ENCODE results near the gene ARHGAP11A. TPM values are rescaled to one million over a fixed set of nuclear protein-coding genes. Genes with fewer than 3 reads are reported as not detected.

ARHGAP11A gene
- total RNA-seq, 1 donor from 2014 or later = 42.4 TPM

GRCh38 chr15:32659340-32660155 lies 44.2 kb downstream of the ARHGAP11A start:
- H3K4me3 ChIP-seq (ENCODE audit: low read depth, low read length) = no peak overlapping the region
- TF ChIP-seq CTCF (conservative IDR thresholded peaks at IDR 0.05; ENCODE audit: low read depth, low read length) = no peak
- DNase-seq (ENCODE audit: low read depth) = no peak

- H3K4me3 ChIP-seq (ENCODE audit: low read depth, low read length) = no peak overlapping the region
- no peak for DNase-seq (ENCODE audit: low read depth)
- no peak for TF ChIP-seq CTCF (conservative IDR thresholded peaks at IDR 0.05; ENCODE audit: low read depth, low read length)
Observed at GRCh38 chr15:32663671-32664070, 48.4 kb downstream of the ARHGAP11A start.

- no peak for DNase-seq (ENCODE audit: low read depth)
- TF ChIP-seq CTCF (conservative IDR thresholded peaks at IDR 0.05; ENCODE audit: low read depth, low read length) = no peak
- no peak overlapping the region for H3K4me3 ChIP-seq (ENCODE audit: low read depth, low read length)
Observed at GRCh38 chr15:32664796-32665195, 49.5 kb downstream of the ARHGAP11A start.

- no peak overlapping the region for H3K4me3 ChIP-seq (ENCODE audit: low read depth, low read length)
- DNase-seq (ENCODE audit: low read depth) = no peak
- TF ChIP-seq CTCF (conservative IDR thresholded peaks at IDR 0.05; ENCODE audit: low read depth, low read length) = no peak
Observed at GRCh38 chr15:32667321-32667720, 52.0 kb downstream of the ARHGAP11A start.

- no peak for DNase-seq (ENCODE audit: low read depth)
- H3K4me3 ChIP-seq (ENCODE audit: low read depth, low read length) = no peak overlapping the region
- TF ChIP-seq CTCF (conservative IDR thresholded peaks at IDR 0.05; ENCODE audit: low read depth, low read length) = no peak
Observed at GRCh38 chr15:32668942-32669341, 53.6 kb downstream of the ARHGAP11A start.

- no peak for DNase-seq (ENCODE audit: low read depth)
- TF ChIP-seq CTCF (conservative IDR thresholded peaks at IDR 0.05; ENCODE audit: low read depth, low read length) = no peak
- no peak overlapping the region for H3K4me3 ChIP-seq (ENCODE audit: low read depth, low read length)
Observed at GRCh38 chr15:32669896-32670611, 54.8 kb downstream of the ARHGAP11A start.

Data from epithelial cell of proximal tubule (primary cell).